OCI-LY7 (cell line): ENCODE measurements around the gene KCNJ5.

ENCODE experiments used
- CTCF ChIP-seq: fragments of 200-600 bp; sonication (generic); conservative IDR thresholded peaks from 2 replicates; pipeline ENCODE4 v1.5.1; 2014; ENCODE audit warnings: mild to moderate bottlenecking, antibody characterized with exemption, low read length, moderate library complexity, mixed read lengths
- EZH2phosphoT487 ChIP-seq: fragments of 200-600 bp; sonication (generic); IDR thresholded peaks from 2 replicates; pipeline ENCODE4 v1.6.1; 2018; ENCODE audit warnings: low read depth, borderline replicate concordance, mild to moderate bottlenecking, mixed run types, antibody characterized with exemption, low read length, moderate library complexity, mixed read lengths

- TF ChIP-seq EZH2phosphoT487, result no peak
- no peak for TF ChIP-seq CTCF
Measured at GRCh38 chr11:128862406-128862805, 28.8 kb upstream of the KCNJ5 start.
